ENCODE results near the gene C17orf75. TPM values are rescaled to one million over a fixed set of nuclear protein-coding genes. Genes with fewer than 3 reads are reported as not detected.

Gene C17orf75
- total RNA-seq, 1 experiment from 2014 or later, result 26.9 TPM

DNA sequence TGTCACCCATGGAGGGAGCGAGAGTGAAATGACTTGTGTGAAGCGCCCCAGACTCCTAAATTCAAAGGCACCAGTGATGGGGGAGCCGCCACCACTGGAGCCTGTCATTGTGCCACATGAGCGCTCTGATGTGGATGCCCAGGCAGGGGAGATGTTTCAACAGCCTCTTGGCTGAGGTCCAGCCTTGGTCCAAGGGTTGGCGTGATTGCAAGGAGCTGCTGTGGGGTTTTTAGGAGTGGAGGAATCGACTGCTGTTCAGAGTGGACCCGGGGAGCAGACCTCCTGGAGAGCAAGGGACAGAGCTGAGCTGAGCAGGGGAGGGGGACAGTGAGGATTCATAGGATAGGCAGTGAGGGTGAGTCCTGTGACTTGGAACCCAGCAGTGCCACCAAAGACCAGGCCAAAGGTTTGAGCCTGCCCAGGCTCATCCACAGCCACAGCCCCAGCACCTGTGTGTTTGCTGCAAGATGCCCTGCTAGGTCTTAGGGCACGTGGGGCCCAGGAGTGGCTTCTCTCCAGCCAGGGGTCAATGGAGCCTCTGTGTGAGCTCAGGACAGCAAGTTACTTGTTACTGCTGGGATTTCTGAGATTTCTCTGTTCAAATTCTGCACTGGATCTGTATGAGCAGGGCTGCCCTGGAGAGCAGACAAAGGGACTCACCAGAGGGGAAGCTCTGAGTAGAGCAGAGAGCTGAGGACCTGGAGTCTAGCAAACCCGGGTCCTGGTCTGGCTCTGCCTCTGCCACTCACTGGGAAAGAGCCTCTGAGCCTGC lies 56.0 kb downstream of the C17orf75 start:
- ChIA-PET POLR2A (ENCODE audit: low non-redundant PET) (no interaction called here), CTCF (interaction anchor here (0.6 kb wide), 1 partner anchor 123 kb away, joined by 3 read pairs; no protein-coding TSS in a partner anchor)
- Histone ChIP-seq H3K27ac (ENCODE audit: low read depth, low read length, poor library complexity, severe bottlenecking) (no peak overlapping the region), H3K9me3 (ENCODE audit: low read depth, low read length, poor library complexity, severe bottlenecking) (no peaks in the 10 kb centered on the region), H3K4me3 (ENCODE audit: low read depth, low read length, poor library complexity, severe bottlenecking) (no peak overlapping the region), H3K27me3 (replicated peaks; ENCODE audit: insufficient read depth, low read depth, low read length, poor library complexity) (no peaks in the 10 kb centered on the region), H3K36me3 (ENCODE audit: insufficient read depth, low read length, poor library complexity, severe bottlenecking) (no peaks in the 10 kb centered on the region), H3K4me1 (ENCODE audit: insufficient read depth, low read length, poor library complexity, severe bottlenecking) (no peaks in the 10 kb centered on the region)
- DNase-seq (ENCODE audit: low spot score), result no peak
- no TSS peak for BruUV-seq (replicated peaks)
- intact Hi-C loops (cut with micrococcal nuclease; ENCODE audit: unreplicated experiment), result no loop called here
- TF ChIP-seq EZH2 (IDR thresholded peaks at IDR 0.05; ENCODE audit: borderline replicate concordance, low read depth, low read length, poor library complexity, severe bottlenecking), result no peak
- TF ChIP-seq, protein P1, sequence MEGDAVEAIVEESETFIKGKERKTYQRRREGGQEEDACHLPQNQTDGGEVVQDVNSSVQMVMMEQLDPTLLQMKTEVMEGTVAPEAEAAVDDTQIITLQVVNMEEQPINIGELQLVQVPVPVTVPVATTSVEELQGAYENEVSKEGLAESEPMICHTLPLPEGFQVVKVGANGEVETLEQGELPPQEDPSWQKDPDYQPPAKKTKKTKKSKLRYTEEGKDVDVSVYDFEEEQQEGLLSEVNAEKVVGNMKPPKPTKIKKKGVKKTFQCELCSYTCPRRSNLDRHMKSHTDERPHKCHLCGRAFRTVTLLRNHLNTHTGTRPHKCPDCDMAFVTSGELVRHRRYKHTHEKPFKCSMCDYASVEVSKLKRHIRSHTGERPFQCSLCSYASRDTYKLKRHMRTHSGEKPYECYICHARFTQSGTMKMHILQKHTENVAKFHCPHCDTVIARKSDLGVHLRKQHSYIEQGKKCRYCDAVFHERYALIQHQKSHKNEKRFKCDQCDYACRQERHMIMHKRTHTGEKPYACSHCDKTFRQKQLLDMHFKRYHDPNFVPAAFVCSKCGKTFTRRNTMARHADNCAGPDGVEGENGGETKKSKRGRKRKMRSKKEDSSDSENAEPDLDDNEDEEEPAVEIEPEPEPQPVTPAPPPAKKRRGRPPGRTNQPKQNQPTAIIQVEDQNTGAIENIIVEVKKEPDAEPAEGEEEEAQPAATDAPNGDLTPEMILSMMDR (conservative IDR thresholded peaks at IDR 0.05; ENCODE audit: low read depth, low read length), result no peak

DNA sequence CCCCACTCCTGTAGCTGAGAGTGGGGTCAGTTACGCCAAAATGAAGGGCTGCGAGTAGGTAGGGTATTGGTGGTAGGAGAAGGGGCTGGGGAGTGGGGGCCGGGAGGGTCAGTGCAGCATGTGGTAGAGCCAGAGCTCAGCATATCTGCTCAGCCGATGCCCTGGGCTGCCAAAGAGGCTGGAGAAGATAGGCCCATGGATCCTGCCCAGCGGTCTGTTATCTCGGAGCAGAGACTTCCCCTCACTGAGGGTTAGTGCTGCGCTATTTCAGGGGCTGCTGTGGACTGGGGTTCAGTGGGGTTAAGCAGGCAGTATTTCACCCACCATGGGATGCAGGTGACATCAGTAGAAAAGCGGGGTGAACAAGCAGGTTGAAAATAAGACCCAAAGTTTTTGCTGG lies 56.7 kb downstream of the C17orf75 start:
- intact Hi-C loops (cut with micrococcal nuclease; ENCODE audit: unreplicated experiment), result no loop called here
- H3K4me1 ChIP-seq (ENCODE audit: insufficient read depth, low read length, poor library complexity, severe bottlenecking), result no peaks in the 10 kb centered on the region
- ChIA-PET POLR2A (ENCODE audit: low non-redundant PET) (no interaction called here), CTCF (no interaction called here)
- H3K27me3 ChIP-seq (replicated peaks; ENCODE audit: insufficient read depth, low read depth, low read length, poor library complexity), result no peaks in the 10 kb centered on the region
- no peak overlapping the region for H3K27ac ChIP-seq (ENCODE audit: low read depth, low read length, poor library complexity, severe bottlenecking)
- BruUV-seq (replicated peaks), result no TSS peak
- DNase-seq (ENCODE audit: low spot score), result no peak
- no peaks in the 10 kb centered on the region for H3K9me3 ChIP-seq (ENCODE audit: low read depth, low read length, poor library complexity, severe bottlenecking)
- H3K4me3 ChIP-seq (ENCODE audit: low read depth, low read length, poor library complexity, severe bottlenecking), result no peak overlapping the region
- no peaks in the 10 kb centered on the region for H3K36me3 ChIP-seq (ENCODE audit: insufficient read depth, low read length, poor library complexity, severe bottlenecking)
- TF ChIP-seq, protein P1 (conservative IDR thresholded peaks at IDR 0.05; ENCODE audit: low read depth, low read length), result no peak
- TF ChIP-seq EZH2 (IDR thresholded peaks at IDR 0.05; ENCODE audit: borderline replicate concordance, low read depth, low read length, poor library complexity, severe bottlenecking), result no peak

DNA sequence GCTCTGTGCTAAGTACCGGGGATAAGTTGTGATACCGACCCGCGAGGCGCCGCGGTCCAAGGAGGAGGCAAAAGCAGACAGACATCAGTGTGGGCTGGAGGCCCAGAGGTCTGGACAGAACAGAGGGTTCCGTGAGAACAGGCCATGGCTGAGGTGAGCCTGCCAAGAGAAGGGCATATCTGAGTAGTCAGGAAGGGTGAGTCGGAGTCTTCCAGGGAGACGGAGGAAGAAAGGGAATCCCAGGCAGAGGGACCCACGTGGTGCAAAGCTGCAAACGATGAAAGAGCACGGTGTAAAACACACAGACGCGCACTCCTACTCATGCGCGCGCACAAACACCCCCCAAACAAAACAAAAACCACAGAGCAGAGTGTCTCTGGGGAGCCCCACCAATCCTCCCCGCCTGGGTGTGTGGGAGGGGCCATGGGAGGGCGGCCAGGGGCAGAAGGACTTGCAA lies 58.2 kb downstream of the C17orf75 start:
- Histone ChIP-seq H3K9me3 (ENCODE audit: low read depth, low read length, poor library complexity, severe bottlenecking) (no peaks in the 10 kb centered on the region), H3K4me3 (ENCODE audit: low read depth, low read length, poor library complexity, severe bottlenecking) (no peak overlapping the region), H3K36me3 (ENCODE audit: insufficient read depth, low read length, poor library complexity, severe bottlenecking) (no peaks in the 10 kb centered on the region), H3K27ac (ENCODE audit: low read depth, low read length, poor library complexity, severe bottlenecking) (no peak overlapping the region), H3K4me1 (ENCODE audit: insufficient read depth, low read length, poor library complexity, severe bottlenecking) (no peaks in the 10 kb centered on the region), H3K27me3 (replicated peaks; ENCODE audit: insufficient read depth, low read depth, low read length, poor library complexity) (no peaks in the 10 kb centered on the region)
- ChIA-PET CTCF (interaction anchor here (0.6 kb wide), 1 partner anchor 251 kb away, joined by 7 read pairs; no protein-coding TSS in a partner anchor), POLR2A (ENCODE audit: low non-redundant PET) (no interaction called here)
- DNase-seq (ENCODE audit: low spot score), result no peak
- intact Hi-C loops (cut with micrococcal nuclease; ENCODE audit: unreplicated experiment), result no loop called here
- TF ChIP-seq EZH2 (IDR thresholded peaks at IDR 0.05; ENCODE audit: borderline replicate concordance, low read depth, low read length, poor library complexity, severe bottlenecking), result no peak
- no TSS peak for BruUV-seq (replicated peaks)
